BE2C (cell line): ENCODE measurements around the gene RTN1.
"Not testable (repeated sequence)": the region's sequence is repeated elsewhere in the genome, so short reads cannot be mapped to it uniquely, and the experiment has no call there.

Source experiments
- DNase-seq: peaks from one replicate; pipeline ENCODE4 v3.0.0-alpha.2; 2020
- H3K27me3 ChIP-seq: fragments of 250-450 bp; sonication (Bioruptor Pico); 2 replicates; pipeline ENCODE4 v1.5.1; 2020; ENCODE audit warnings: mild to moderate bottlenecking
- H3K36me3 ChIP-seq: fragments of 250-450 bp; sonication (Bioruptor Pico); 2 replicates; pipeline ENCODE4 v1.5.1; 2020; ENCODE audit warnings: mild to moderate bottlenecking
- H3K4me1 ChIP-seq: fragments of 250-450 bp; sonication (Bioruptor Pico); 2 replicates; pipeline ENCODE4 v1.5.1; 2020
- H3K4me3 ChIP-seq: 2 replicates; pipeline ENCODE4 v1.5.1; 2011; ENCODE audit warnings: low read depth, low read length
- H3K9me3 ChIP-seq: fragments of 250-450 bp; sonication (Bioruptor Pico); 2 replicates; pipeline ENCODE4 v1.5.1; 2020
- TF ChIP-seq, protein P1 (sequence below): IDR thresholded peaks from 2 replicates; pipeline ENCODE4 v1.5.1; 2012; ENCODE audit warnings: mild to moderate bottlenecking, low read depth, low read length

Gene RTN1

DNA sequence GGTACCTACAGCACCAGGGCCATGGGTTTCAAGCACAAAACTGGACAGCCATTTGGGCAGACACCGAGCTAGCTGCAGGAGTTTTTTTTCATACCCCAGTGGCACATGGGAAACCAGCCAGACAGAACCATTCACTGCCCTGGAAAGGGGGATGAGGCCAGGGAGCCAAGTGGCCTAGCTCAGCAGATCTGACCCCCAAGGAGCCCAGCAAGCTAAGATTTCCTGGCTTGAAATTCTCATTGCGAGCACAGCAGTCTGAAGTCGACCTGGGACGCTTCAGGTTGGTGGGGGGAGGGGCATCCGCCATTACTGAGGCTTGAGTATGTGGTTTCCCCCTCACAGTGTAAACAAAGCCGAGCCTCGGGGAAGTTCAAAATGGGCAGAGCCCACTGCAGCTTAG is 212.8 kb downstream of the RTN1 start:
- Histone ChIP-seq H3K4me3 (no peak overlapping the region), H3K4me1 (no peaks in the 10 kb centered on the region)
- TF ChIP-seq, protein P1, sequence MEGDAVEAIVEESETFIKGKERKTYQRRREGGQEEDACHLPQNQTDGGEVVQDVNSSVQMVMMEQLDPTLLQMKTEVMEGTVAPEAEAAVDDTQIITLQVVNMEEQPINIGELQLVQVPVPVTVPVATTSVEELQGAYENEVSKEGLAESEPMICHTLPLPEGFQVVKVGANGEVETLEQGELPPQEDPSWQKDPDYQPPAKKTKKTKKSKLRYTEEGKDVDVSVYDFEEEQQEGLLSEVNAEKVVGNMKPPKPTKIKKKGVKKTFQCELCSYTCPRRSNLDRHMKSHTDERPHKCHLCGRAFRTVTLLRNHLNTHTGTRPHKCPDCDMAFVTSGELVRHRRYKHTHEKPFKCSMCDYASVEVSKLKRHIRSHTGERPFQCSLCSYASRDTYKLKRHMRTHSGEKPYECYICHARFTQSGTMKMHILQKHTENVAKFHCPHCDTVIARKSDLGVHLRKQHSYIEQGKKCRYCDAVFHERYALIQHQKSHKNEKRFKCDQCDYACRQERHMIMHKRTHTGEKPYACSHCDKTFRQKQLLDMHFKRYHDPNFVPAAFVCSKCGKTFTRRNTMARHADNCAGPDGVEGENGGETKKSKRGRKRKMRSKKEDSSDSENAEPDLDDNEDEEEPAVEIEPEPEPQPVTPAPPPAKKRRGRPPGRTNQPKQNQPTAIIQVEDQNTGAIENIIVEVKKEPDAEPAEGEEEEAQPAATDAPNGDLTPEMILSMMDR, result no peak

DNA sequence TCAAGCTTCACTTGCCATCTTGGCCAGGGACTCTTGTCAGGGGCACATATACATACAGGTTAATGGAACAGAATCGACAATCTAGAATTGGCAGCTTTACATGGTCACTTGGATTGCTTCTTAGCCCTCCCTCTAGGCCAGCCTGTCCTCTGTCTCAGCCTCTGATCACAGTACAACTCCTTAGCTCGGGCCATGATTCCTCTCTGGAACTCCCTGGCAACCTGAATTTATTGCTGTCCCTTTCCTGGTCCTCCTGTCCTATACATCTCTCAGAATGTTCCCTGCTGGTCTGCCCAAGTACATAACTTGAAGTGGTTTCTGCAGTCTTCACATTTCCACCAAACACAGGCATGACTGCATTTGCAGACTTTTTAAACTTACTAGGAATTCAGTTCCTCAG is 214.1 kb downstream of the RTN1 start:
- no peaks in the 10 kb centered on the region for H3K9me3 ChIP-seq
- H3K27me3 ChIP-seq, result no peaks in the 10 kb centered on the region
- TF ChIP-seq, protein P1, result no peak
- H3K36me3 ChIP-seq, result no peaks in the 10 kb centered on the region
- DNase-seq, result no peak
- H3K4me3 ChIP-seq, result no peak overlapping the region
- H3K4me1 ChIP-seq, result no peaks in the 10 kb centered on the region

More for the DNA sequence above, 212.8 kb downstream of the RTN1 start:
- H3K36me3 ChIP-seq, result no peaks in the 10 kb centered on the region
- H3K9me3 ChIP-seq, result no peaks in the 10 kb centered on the region
- no peaks in the 10 kb centered on the region for H3K27me3 ChIP-seq
- DNase-seq, result no peak

DNA sequence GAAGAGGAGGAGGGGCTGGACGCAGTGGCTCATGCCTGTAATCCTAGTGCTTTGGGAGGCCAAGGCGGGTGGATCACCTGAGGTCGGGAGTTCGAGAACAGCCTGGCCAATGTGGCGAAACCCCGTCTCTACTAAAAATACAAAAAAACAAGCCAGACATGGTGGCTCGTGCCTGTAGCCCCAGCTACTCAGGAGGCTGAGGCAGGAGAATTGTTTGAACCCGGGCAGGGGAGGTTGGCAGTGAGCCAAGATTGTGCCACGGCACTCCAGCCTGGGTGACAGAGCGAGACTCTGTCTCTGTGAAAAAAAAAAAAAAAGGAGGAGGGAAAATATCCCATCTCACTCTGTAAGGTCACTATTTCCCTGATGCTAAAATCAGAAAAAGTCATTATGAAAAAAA is 216.4 kb downstream of the RTN1 start:
- not testable (repeated sequence) for H3K36me3 ChIP-seq, DNase-seq

DNA sequence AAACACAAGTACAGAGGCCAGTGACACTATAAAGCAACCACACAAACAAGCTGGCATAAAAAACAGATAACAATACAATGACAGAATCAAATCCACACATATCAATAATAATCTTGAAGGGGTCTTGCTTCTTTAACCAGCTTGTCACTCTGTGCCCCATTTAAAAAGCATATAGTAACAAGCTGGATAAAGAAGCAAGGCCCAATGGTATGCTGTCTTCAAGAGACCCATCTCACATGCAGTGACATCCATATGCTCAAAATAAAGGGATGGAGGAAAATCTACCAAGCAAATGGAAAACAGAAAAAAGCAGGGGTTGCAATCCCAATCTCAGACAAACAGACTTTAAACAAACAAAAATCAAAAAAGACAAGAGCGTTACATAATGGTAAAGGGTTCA is 223.7 kb downstream of the RTN1 start:
- H3K4me3 ChIP-seq, H3K27me3 ChIP-seq, H3K36me3 ChIP-seq, H3K9me3 ChIP-seq, DNase-seq, H3K4me1 ChIP-seq: not testable (repeated sequence)

More for the DNA sequence above, 216.4 kb downstream of the RTN1 start:
- not testable (repeated sequence) for H3K27me3 ChIP-seq, H3K9me3 ChIP-seq, H3K4me3 ChIP-seq, H3K4me1 ChIP-seq

DNA sequence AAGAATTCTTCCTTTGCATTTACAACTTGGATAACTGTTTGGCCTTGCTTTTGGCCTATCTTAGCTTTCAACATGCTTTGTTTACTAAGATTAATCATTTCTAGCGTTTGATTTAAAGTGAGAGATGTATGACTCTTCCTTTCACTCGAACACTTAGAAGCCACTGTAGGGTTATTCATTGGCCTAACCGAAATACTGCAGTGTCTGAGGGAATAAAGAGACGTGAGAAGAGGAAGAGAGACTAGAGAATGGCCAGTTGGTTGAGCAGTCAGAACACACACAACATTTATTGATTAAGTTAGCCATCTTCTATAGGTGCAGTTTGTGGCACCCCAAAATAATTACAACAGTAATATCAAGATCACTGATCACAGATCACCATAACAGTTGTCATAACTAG is 231.7 kb downstream of the RTN1 start:
- TF ChIP-seq, protein P1, result no peak
- H3K4me3 ChIP-seq, result no peak overlapping the region

DNA sequence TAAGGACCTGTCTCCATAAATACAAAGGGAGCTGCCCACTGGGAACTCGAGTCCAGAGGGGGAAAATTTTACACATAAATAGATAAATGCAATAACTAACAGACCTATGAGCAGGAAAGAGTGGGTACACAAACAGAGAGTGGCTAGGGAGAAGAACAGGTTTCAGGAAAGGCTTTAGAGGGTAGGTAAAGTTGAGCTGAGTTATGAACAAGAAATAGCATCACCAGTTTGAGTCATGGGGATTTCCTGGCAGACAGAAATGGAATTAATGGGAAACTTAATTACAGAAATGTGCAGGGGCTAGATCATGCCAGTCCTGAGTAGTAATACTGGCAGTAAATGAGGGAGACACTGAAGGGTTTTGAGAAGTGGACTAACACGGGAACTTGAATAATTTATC is 236.0 kb downstream of the RTN1 start:
- no peak overlapping the region for H3K4me3 ChIP-seq
- TF ChIP-seq, protein P1, result no peak
- no peak for DNase-seq
- H3K9me3 ChIP-seq, result no peaks in the 10 kb centered on the region
- H3K4me1 ChIP-seq, result no peaks in the 10 kb centered on the region
- peaks cover 18% of the 10 kb centered on the region for H3K27me3 ChIP-seq
- no peaks in the 10 kb centered on the region for H3K36me3 ChIP-seq

More for the DNA sequence above, 231.7 kb downstream of the RTN1 start:
- Histone ChIP-seq H3K9me3 (no peaks in the 10 kb centered on the region), H3K4me1 (no peaks in the 10 kb centered on the region), H3K27me3 (no peaks in the 10 kb centered on the region), H3K36me3 (no peaks in the 10 kb centered on the region)
- no peak for DNase-seq

DNA sequence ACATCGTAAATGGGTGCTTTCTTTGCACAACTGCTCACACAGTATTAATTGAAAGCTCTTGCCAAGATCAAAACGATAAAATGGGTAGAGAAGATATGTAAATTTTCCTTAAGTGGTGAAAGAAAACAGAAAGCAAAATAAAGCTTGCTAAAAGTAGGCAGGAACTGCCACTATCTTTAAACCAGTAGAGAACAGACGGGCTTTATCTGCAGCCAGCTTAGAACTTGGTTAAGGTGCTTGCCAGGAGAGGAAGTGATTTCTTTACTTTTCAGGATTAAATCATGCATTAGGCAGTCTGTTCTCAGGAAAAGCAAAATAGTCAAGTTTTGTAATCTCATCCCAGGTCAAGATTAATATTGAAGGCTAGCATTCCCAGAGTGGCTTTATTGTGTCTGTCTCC is 237.1 kb downstream of the RTN1 start:
- no peaks in the 10 kb centered on the region for H3K36me3 ChIP-seq
- H3K4me1 ChIP-seq, result no peaks in the 10 kb centered on the region
- DNase-seq, result no peak
- TF ChIP-seq, protein P1, result no peak
- peaks cover 25% of the 10 kb centered on the region for H3K27me3 ChIP-seq
- no peak overlapping the region for H3K4me3 ChIP-seq
- H3K9me3 ChIP-seq, result no peaks in the 10 kb centered on the region
